GM12801 (cell line): ENCODE data around the gene GAST.

Experiments used
- CTCF ChIP-seq: IDR thresholded peaks from one replicate; pipeline ENCODE4 v1.5.1; 2011; ENCODE audit warnings: control low read depth; ENCODE audit not compliant: insufficient read length; ENCODE audit errors: extremely low read depth

Gene GAST

GRCh38 chr17:41695954-41696757, 16.0 kb upstream of the GAST start:
- TF ChIP-seq CTCF, result no peak

- TF ChIP-seq CTCF, result no peak
These were observed 14.8 kb upstream of the GAST start for GRCh38 chr17:41697122-41697962.

- no peak for TF ChIP-seq CTCF
These were observed 9.4 kb upstream of the GAST start for GRCh38 chr17:41702712-41703111.

- no peak for TF ChIP-seq CTCF
These were observed 6.7 kb upstream of the GAST start for GRCh38 chr17:41705271-41705991.

- TF ChIP-seq CTCF, result no peak
These were observed 4.1 kb upstream of the GAST start for GRCh38 chr17:41707803-41708669.

GRCh38 chr17:41710472-41711090, 1.6 kb upstream of the GAST start:
- no peak for TF ChIP-seq CTCF
